ENCODE data around the gene HOXB5. TPM values are rescaled to one million over a fixed set of nuclear protein-coding genes. Genes with fewer than 3 reads are reported as not detected.

HOXB5 gene
- total RNA-seq, 1 experiment from 2014 or later, result 19.8 TPM

- no peaks in the 10 kb centered on the region for H4K20me1 ChIP-seq (ENCODE audit: insufficient read depth)
- ChIA-PET CTCF (interaction anchor here (1.2 to 1.6 kb wide), 5 partner anchors 8 to 583 kb away, joined by 4 to 6 read pairs (median 5); no protein-coding TSS in a partner anchor), RAD21 (ENCODE audit: low non-redundant PET in 1 of 2, low total read pairs in 2 of 2, uncharacterized antibody in 2 of 2, unreplicated experiment in 2 of 2) (no interaction called here), POLR2A (no interaction called here)
- peak overlapping the region; percentile 80 to 90; a peak in 3 of 4 replicates for H3K4me3 ChIP-seq (replicated peaks in 1 of 2; ENCODE audit: low read depth in 1 of 2, low read length in 2 of 2)
- H2AFZ ChIP-seq (ENCODE audit: low read depth, low read length, poor library complexity, severe bottlenecking), result no peak overlapping the region
- peak overlapping the region; percentile 95 for H3K4me2 ChIP-seq (ENCODE audit: low read length)
- BruUV-seq (replicated peaks), result no TSS peak
- no peaks in the 10 kb centered on the region for H3K36me3 ChIP-seq (ENCODE audit: control insufficient read depth in 1 of 2, insufficient read depth in 2 of 2, low read length in 2 of 2)
- intact Hi-C loops (cut with micrococcal nuclease), result no loop called here
- no peak for DNase-seq (ENCODE audit: low read depth, low spot score)
- no peaks in the 10 kb centered on the region for H3K27me3 ChIP-seq (ENCODE audit: insufficient read depth, low read length)
- H3K79me2 ChIP-seq (ENCODE audit: insufficient read depth, low read length), result peaks cover 70% of the 10 kb centered on the region
- no peaks in the 10 kb centered on the region for H3K9me2 ChIP-seq (ENCODE audit: insufficient read depth)
- H3K9me3 ChIP-seq (ENCODE audit: control insufficient read depth in 1 of 2, insufficient read depth in 1 of 2, low read depth in 1 of 2, low read length in 2 of 2), result no peaks in the 10 kb centered on the region
- peaks cover 26 to 61% of the 10 kb centered on the region in 2 experiments for H3K4me1 ChIP-seq (ENCODE audit: control insufficient read depth in 1 of 2, insufficient read depth in 2 of 2, low read length in 2 of 2)
- ATAC-seq, result no peak
- peak overlapping the region; percentile 98 for H3K27ac ChIP-seq (ENCODE audit: low read depth, low read length)
- TF ChIP-seq JUND (IDR thresholded peaks at IDR 0.05) (no peak), EZH2 (IDR thresholded peaks at IDR 0.05) (no peak), SP1 (IDR thresholded peaks at IDR 0.05; ENCODE audit: low read depth) (no peak), TCF7L2 (IDR thresholded peaks at IDR 0.05; ENCODE audit: borderline replicate concordance, extremely low read depth, insufficient read depth, insufficient read length) (no peak), ZNF274 (IDR thresholded peaks at IDR 0.05; ENCODE audit: low read depth, low read length) (no peak), MAX (IDR thresholded peaks at IDR 0.05) (no peak), REST (IDR thresholded peaks at IDR 0.05; ENCODE audit: low read depth) (no peak), FOSL1 (IDR thresholded peaks at IDR 0.05; ENCODE audit: low read depth) (no peak), RAD21 (IDR thresholded peaks at IDR 0.05; ENCODE audit: low read depth) (no peak), POLR2A (IDR thresholded peaks at IDR 0.05; ENCODE audit: borderline replicate concordance, extremely low read depth, insufficient read depth, insufficient read length) (no peak), POLR2AphosphoS5 (IDR thresholded peaks at IDR 0.05; ENCODE audit: low read depth, low read length) (no peak), CEBPB (IDR thresholded peaks at IDR 0.05; ENCODE audit: low read depth) (no peak), EGR1 (IDR thresholded peaks at IDR 0.05; ENCODE audit: low read depth) (no peak), ZBTB33 (IDR thresholded peaks at IDR 0.05; ENCODE audit: extremely low read depth, insufficient replicate concordance, low read length) (no peak), EZH2phosphoT487 (IDR thresholded peaks at IDR 0.05; ENCODE audit: borderline replicate concordance) (no peak), CTCF (IDR thresholded peaks at IDR 0.05 in 2 of 3, conservative IDR thresholded peaks at IDR 0.05 in 1 of 3; ENCODE audit: borderline replicate concordance in 1 of 3, insufficient read depth in 1 of 3, low read depth in 2 of 3, low read length in 2 of 3) (no peak), SIN3A (IDR thresholded peaks at IDR 0.05; ENCODE audit: low read depth) (no peak)
- peak overlapping the region; percentile 97 for H3K9ac ChIP-seq (ENCODE audit: low read length)
Measured at GRCh38 chr17:48609033-48609432, 15.5 kb upstream of the HOXB5 start.

Measured in HCT116 (cell line).